ENCODE measurements around the gene MRS2.

Gene MRS2

GRCh38 chr6:24472181-24472580 is 69.4 kb downstream of the MRS2 start:
- TF ChIP-seq EZH2phosphoT487 (IDR thresholded peaks at IDR 0.05; ENCODE audit: low read depth) (no peak), CTCF (IDR thresholded peaks at IDR 0.05; ENCODE audit: low read depth, low read length) (no peak)
- Histone ChIP-seq H3K27ac (ENCODE audit: low read length) (no peak overlapping the region), H3K9ac (ENCODE audit: low read length) (no peak overlapping the region), H3K79me2 (ENCODE audit: low read length) (no peaks in the 10 kb centered on the region), H2AFZ (ENCODE audit: low read depth, low read length) (no peak overlapping the region), H3K27me3 (ENCODE audit: low read depth, low read length) (no peaks in the 10 kb centered on the region), H3K36me3 (replicated peaks; ENCODE audit: low read depth, low read length) (no peaks in the 10 kb centered on the region), H3K9me3 (ENCODE audit: insufficient read depth, low read length) (no peaks in the 10 kb centered on the region), H3K4me1 (ENCODE audit: low read length) (no peaks in the 10 kb centered on the region), H3K4me2 (ENCODE audit: low read length) (no peak overlapping the region), H4K20me1 (ENCODE audit: insufficient read depth, low read length) (no peaks in the 10 kb centered on the region), H3K4me3 (ENCODE audit: low read length) (no peak overlapping the region)

All from OCI-LY3 (cell line).